ENCODE results near the gene NFIB.

NFIB gene

GRCh38 chr9:14218253-14218652 lies 95.7 kb downstream of the NFIB start:
- DNase-seq (ENCODE audit: low read depth in 3 of 3, low spot score in 1 of 3) = no peak

DNA sequence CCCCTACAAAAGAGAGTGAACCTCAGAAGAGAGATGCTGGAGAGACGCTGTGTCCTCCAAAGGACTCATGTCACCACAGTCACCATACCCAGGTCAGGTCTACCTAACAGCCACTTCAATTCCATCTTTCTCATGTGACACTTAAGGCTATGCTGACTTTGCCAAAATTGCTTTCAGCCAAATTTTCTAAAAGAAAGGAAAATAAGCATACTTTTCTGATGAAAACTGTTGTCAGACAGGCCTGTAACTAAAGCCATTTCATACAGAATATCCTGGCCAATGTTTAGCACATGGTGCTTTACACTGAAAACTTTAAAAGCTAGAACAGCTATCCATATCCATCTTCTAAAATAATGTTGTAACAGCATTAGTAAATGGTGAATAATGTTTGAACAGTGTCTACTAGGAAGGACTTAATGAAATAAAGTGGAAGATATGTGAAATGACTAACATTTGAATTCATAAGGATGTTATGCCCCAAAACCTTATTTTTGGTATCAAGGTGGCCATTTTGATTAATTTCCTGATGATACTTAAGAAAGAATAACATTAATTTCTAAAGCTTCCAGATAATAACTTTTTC lies 97.2 kb downstream of the NFIB start:
- DNase-seq (ENCODE audit: low read depth in 3 of 3, low spot score in 1 of 3) = no peak

DNA sequence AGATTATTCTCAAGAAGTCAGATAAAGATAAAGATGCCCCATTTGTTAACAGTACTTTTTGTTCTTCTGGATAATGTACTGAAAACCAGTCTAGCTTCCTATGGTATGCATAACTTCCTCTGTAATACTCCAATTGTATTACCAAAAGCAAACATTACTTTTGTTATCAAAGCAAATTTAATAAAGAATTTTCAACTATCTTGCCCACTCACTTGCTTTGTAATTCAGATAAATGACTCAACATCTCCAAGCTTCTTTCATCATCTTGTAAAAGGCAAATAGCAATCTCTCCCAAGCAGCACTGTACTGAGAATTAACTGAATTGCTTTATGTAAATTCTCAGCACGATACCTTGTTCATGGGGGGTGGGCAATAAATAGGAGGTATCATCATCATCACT lies 98.3 kb downstream of the NFIB start:
- no peak for DNase-seq (ENCODE audit: low read depth in 3 of 3, low spot score in 1 of 3)

DNA sequence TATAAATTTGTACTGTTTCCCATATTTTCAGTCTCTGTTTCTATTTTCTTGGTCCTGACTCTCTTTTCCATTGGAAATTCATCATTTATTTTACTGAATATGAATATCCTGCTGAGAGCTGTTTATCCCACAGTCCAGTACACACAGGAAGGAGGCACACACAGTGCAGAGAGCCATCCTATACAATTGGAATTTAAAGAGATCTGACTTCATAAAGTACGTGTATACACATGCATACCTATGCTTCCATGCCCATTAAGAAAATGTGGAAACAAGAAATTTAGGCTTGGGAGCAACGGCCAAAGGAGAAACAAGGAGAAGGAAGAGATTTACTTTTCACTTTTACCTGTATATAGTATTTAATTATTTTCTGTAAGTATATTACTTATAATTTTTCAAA lies 99.2 kb downstream of the NFIB start:
- no peak for DNase-seq (ENCODE audit: low read depth in 3 of 3, low spot score in 1 of 3)

GRCh38 chr9:14214065-14214684 lies 99.8 kb downstream of the NFIB start:
- no peak for DNase-seq (ENCODE audit: low read depth in 3 of 3, low spot score in 1 of 3)

- no peak for DNase-seq (ENCODE audit: low read depth in 3 of 3, low spot score in 1 of 3)
These were observed 100.4 kb downstream of the NFIB start for GRCh38 chr9:14213504-14213903.

- DNase-seq (ENCODE audit: low read depth in 3 of 3, low spot score in 1 of 3) = no peak
These were observed 101.1 kb downstream of the NFIB start for GRCh38 chr9:14212697-14213420.

- DNase-seq (ENCODE audit: low read depth in 3 of 3, low spot score in 1 of 3) = no peak
These were observed 101.9 kb downstream of the NFIB start for GRCh38 chr9:14212077-14212476.

GRCh38 chr9:14211564-14211963 lies 102.4 kb downstream of the NFIB start:
- DNase-seq (ENCODE audit: low read depth in 3 of 3, low spot score in 1 of 3) = no peak

GRCh38 chr9:14210428-14210827 lies 103.5 kb downstream of the NFIB start:
- DNase-seq (ENCODE audit: low read depth in 3 of 3, low spot score in 1 of 3) = no peak

DNA sequence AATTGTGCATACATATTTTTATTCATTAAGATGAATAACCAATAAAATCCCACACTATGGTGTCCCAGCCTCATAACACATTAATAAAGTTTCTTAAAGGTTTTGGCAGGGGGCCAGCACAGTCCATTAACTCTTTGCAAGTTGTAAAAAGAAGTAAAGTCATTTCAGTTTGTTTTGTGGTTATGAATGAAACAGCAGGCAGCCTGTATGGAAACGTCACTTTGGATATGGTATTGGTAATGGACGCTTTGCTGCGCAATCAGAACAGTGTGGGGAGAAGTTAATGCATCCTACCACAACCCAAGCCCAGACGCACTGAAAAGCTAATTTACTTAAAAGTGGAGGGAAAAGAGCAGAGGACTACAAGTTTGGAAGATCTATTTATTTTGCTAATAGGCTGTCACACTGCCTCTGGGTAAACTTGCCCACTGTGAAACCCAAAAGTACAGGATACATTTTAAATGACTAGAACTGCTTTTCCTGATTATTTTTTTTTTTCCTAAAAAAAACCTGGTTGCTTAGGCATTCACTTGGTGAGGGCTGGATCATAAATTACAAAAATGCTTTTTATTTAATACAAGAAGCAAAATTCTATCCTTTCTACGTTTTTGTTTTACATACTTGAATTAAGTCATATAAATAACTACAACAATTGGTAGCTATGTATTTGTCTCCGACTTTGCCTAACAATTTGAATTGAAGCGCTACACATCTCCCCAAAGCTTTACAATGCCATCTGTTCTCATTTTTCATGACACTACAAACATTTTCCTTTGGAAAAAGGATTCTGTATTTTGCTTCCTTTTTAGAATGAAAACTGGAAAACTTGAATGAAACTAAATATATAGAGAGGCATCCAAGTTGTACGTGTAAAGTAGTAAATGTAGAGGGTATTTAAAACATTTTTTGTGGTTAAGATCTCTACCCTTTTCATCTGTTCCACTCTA lies 104.3 kb downstream of the NFIB start:
- DNase-seq (ENCODE audit: low read depth in 3 of 3, low spot score in 1 of 3) = no peak

GRCh38 chr9:14207352-14207995 lies 106.5 kb downstream of the NFIB start:
- DNase-seq (ENCODE audit: low read depth in 3 of 3, low spot score in 1 of 3) = no peak

DNA sequence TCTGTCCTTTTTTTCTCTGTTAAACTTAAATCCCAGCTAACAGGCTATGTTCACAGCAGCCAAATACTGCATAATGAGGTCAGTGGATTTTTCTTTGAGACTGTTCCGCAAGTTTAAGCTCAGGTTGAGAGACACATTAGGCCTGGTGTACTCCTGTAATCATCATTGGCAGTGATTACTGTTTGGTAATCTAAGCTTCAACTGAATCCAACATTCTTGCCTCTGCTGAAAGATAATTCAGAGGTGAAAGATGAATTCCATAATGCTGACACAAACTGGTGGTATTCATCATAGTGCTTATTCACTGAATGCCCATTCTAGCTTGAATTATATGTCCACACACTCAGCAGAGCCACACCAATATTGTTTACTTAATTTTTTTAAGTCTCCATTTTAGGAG lies 108.5 kb downstream of the NFIB start:
- no peak for DNase-seq (ENCODE audit: low read depth in 3 of 3, low spot score in 1 of 3)

DNA sequence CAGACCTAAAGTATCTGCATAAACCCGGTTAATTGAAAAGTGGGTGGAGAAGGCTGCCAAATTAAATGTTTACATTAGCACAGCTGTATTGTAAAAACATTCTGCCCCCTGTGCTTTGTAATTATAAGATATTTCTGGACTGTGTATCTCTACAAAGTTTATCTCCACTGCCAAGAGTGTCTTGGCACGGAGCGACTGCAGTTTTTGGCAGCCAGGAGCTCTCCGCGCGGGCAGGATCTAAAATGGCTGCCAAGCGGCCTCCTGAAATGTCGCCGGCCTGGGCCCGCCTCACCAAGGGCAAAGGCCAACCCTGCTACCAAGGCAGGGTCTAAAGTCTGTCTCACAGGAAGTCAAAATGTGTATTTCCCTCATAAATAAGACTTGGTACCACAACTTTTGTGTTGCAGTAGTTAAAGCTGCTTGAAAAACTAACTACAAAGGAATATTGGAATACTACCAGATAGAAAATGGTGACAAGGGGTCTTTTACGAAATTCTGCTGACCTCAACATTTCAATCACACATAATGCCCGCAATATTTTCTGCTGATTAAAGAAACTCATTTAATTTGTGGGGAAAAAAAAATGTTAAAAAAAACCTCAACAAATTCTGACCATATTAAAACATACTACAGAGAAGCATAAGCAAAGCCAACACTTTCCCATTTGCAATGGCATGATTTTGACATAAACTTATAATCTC lies 110.4 kb downstream of the NFIB start:
- DNase-seq (ENCODE audit: low read depth in 3 of 3, low spot score in 1 of 3) = no peak

- no peak for DNase-seq (ENCODE audit: low read depth in 3 of 3, low spot score in 1 of 3)
These were observed 115.0 kb downstream of the NFIB start for GRCh38 chr9:14198841-14199455.

DNA sequence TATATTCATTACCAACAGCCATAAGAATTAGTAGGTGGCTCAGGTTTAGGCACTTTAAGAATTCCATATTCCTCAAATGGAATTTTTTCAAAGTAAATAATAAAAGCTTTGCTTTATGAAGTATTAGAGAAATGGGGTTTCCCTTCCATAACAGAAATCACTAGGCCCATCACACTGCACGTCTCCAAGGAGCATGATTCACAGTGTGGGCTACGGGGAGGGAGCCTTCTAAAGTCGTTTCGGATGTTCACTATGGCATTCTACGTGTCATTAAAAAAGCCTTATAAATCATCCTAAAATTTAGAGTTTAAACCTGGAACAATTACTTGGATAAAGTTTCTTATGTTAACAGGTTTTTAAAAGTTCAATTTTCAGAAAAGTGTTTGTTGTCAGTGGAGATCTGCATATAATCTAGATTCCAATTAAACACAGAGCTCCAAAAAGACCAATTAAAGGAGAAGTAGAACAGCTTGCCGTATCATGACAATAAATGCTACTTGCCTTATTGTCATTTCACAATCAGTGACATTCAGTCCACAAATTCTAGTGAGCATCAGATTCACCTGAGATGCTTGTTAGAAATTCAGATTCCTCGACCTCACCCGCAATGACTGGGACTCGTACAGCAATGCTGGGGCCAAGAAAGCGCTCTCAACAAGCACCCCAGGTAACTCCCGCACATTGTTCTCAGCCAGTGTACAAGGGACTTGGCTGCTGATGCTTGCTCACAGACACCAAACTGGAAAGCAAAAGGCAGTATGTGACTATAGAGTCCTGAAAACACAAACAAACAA lies 115.7 kb downstream of the NFIB start:
- DNase-seq (ENCODE audit: low read depth in 3 of 3, low spot score in 1 of 3) = no peak

- no peak for DNase-seq (ENCODE audit: low read depth in 3 of 3, low spot score in 1 of 3)
These were observed 116.5 kb downstream of the NFIB start for GRCh38 chr9:14197325-14197858.

GRCh38 chr9:14193328-14193990 lies 120.5 kb downstream of the NFIB start:
- no peak for DNase-seq (ENCODE audit: low read depth in 3 of 3, low spot score in 1 of 3)

All from stimulated activated CD4-positive, alpha-beta T cell treated with anti-CD3 and anti-CD28 coated beads, TNF-alpha, amount 100 ng/mL, for 1 hour (primary cell).